GM20431 (cell line): Measurements from ENCODE around the gene SLCO4A1.

Experiments
- in situ Hi-C: fragments of 300-500 bp; cut with MseI, MboI; formaldehyde crosslinking; loops from one replicate; pipeline ENCODE4 v1.15.0; 2020; ENCODE audit warnings: low sequenced_read_pairs; ENCODE audit not compliant: unreplicated experiment

SLCO4A1 gene

GRCh38 chr20:62648318-62648995, 6.2 kb downstream of the SLCO4A1 start:
- in situ Hi-C loops, result no loop called here

DNA sequence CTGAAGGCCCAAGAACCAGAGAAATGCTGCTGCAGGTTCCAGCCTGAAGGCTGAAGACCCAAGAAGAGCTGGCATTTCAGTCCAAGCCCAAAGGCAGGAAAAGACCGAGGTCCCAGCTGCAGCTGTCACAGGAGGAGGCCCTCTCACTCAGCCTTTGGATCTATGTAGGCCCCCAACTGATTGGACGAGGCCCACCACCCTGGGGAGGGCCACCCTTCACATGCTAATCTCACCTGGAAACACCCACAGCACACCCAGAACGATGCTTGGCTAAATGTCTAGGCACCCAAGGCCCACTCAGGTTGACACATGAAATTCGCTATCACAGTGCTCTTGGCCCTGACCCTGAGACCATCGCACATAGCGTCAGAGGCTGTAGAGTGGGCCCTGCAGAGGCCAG, 6.8 kb downstream of the SLCO4A1 start:
- in situ Hi-C loops, result no loop called here

DNA sequence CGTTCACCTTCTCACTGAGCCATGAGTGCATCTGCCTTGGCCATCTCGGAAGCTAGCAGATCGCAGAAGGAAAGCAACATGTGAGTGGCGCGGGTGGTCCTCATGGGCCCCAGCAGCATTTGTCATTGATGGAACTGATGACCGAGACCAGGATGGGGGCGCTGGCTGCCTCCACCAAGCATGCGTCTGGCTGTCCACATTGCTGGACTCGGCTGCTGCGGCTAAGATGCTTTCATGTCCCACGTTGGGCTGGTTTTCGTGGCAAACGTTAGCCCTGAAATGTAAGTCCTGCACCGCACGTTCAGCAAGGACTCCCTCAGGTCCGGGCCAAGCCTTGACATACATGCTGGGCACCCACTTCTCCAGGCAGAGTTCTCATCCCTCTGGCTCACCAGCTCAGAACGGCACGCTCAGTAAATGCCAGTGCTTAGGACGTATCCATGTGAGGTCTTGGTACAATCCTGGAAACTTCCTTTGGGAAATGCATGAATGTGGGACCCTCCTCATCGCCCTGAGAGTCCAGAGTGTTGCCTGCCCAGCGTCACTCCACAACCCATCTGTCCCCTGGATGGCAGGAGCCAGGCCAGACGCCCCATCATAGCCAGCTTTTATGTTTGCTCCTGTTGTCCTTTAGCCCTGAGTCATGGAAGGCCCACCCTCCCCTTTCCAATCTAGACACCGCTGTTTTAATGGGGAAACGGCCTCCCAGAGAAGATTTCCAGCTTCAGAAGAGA, 8.4 kb downstream of the SLCO4A1 start:
- in situ Hi-C loops, result no loop called here

DNA sequence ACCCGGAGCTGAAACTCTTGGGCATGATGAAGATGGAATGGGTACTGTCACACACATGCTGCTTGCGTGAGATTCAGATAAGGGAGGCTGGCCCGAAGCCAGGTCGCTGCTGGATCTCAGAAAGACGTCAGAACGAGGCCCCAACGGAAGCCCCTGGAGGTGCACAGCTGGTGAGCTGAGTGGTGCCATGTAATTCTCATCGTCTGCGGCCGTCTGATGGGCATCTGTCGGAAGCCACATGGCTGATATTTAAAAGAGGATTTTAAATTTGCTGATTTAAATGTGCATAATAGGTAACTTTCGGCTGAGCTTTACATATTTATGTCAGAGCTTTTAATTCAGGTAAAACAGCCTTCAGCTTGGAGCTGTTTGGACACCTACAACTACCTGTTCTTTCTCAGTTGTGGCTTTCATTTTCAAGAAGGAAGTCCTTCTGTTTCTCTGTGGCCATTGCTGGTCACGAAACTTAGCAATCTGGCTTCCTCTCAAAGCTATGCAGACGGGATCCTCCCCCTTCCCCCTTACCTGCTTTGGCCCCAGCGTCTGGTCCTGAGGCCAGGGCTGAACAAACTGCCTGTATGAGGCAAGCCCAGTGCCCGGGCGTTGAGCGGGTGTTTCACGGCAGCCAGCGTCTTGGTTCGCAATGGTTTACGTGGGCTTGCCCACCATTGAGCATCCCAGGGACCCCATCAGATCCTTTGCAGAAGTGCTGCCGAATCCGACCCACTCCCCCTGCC, 9.2 kb downstream of the SLCO4A1 start:
- in situ Hi-C loops, result no loop called here

DNA sequence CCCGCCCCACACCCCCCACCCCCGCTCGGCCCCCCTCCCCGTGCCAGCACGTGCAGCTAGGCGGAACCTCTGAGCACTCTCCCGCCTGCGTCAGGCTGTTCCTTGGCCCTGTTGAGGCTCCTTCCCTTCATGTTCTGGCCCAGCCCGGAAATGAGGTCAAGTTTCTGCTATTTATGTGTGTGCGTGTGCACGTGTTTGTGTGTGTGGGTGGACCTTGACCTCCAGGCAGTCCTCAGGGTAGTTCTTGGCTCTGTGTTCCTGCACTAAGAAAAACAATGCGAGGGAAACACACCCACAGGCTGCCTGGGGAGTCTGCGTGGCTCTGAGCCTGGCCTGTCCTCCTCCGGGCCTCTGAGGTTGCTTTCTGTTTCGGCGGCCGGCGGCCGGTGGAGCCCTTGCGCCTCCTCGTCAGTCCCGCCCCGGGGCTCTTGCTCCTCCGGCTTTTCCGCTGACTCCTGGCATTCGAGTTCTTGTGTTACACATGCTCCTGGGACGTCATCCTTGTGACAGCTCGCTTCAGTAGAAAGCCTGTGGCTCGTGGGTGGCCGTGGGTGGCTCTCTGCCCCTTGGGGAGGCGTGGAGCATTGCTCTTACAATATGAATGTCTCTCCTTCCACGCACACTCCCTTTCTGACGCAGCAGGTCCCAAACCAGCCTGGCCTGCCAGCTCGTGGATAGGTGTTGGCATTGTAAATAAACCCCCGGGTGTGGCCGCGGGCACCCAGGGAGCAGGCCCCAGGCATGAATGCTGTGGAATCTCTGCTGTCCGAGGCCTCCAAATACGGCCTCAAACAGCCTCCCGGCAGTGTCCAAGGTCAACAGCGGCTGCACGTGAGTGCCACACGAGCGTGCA, 10.0 kb downstream of the SLCO4A1 start:
- in situ Hi-C loops, result no loop called here

GRCh38 chr20:62652894-62653305, 10.6 kb downstream of the SLCO4A1 start:
- in situ Hi-C loops, result no loop called here

DNA sequence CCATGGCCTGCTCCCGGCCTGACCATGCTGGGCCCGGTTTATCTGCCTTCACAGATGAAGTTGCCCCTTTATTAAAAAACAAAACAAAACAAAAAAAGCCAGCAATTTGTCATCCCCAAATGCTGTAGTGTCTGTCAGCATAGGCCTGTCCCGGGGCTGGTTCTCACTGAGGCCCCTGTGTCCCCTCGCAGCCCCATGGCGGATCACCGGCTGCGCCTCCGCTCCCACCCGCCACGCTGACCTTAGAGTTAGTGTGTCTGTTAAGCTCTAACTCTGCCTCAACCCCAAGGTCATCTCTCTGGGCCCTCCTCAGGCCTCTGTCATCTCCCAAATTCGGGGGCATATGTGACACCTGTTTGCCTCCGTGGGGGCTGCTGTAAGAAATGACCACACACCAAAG, 11.1 kb downstream of the SLCO4A1 start:
- in situ Hi-C loops, result no loop called here

DNA sequence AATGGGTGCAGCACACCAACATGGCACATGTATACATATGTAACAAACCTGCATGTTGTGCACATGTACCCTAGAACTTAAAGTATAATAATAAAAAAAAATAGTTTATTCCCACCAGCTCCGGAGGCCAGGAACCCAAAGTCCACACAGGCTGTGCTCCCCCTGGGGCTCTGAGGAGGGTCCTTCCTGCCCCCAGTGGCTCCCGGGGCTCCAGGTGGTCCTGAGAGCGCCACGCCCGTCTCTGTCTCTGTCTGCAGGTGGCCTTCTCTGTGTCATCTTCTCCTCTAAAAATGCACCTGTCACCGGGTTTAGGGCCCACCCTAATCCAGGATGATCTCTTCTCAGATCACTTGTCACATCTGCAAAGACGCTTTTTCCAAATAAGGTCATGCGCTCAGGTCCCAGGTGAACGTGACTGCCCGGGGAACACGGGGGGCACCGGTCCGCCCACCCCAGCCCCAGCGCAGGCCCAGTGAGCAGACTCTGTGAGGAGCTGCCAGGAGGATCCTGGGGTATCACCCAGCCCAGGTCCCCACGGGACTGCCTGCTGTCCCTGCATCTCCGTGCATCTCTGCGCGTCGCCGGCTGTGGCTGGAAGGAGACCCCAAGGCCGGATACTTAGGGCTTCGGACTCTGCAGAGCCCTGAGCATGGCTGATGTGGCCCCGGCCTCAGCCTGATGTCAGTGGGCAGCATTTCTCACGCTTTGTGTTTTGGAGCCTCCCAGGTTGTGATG, 11.8 kb downstream of the SLCO4A1 start:
- in situ Hi-C loops, result no loop called here

DNA sequence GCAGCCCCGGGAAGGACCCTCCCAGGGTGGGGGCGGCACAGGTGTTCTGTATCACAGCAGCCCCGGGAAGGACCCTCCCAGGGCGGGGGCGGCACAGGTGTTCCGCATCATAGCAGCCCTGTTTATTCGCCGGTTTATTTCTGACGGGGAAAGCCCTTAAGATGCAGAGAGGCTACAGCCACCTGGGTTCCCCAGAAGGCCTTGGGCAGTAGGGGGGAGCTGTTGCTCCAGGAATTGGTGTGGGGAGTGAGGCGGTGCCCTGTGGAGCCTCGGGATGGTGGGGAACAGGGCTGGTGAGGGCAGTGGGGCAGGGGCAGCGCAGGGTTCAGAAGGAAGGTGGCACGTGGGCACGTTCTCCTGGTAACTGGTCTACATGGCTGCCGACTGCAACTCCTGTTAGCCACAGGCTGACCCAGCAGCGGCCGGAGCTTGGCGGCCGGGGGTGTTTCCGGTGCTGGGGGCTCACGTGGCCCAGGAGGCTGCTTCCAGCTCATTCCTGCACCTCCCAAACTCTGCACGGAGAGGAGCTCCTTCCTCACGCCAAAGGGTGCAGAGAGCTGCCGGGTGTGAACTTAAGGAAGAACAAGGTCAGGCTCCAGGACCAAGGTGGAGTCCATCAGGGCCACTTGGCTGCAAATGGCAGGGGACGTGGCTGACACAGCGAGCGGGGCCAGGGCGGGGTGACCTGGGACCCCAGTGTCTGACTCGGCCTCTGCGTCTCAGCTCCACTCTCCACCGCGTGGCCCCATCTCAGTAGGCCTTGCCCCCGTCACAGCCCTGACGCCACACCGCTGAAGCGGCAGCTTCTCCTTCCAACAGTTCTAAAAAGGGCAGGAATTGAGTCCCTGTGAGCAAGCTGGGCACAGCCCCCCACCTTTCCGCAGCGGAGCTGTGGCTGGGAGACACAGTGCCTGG, 13.2 kb downstream of the SLCO4A1 start:
- in situ Hi-C loops, result no loop called here

DNA sequence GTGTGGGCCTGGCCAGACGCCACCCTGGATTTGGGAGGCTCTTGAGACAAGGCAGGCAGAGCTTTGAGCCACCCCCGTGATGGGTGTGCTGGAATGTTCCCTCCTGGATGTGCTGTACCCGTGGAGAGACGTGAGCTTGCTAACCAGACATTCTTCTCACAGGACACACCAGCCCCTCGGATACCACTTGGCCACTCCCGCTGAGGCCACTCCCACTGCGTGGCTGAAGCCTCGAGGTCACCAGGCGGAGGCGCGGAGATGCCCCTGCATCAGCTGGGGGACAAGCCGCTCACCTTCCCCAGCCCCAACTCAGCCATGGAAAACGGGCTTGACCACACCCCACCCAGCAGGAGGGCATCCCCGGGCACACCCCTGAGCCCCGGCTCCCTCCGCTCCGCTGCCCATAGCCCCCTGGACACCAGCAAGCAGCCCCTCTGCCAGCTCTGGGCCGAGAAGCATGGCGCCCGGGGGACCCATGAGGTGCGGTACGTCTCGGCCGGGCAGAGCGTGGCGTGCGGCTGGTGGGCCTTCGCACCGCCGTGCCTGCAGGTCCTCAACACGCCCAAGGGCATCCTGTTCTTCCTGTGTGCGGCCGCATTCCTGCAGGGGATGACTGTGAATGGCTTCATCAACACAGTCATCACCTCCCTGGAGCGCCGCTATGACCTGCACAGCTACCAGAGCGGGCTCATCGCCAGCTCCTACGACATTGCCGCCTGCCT, 14.1 kb downstream of the SLCO4A1 start:
- in situ Hi-C loops, result no loop called here

DNA sequence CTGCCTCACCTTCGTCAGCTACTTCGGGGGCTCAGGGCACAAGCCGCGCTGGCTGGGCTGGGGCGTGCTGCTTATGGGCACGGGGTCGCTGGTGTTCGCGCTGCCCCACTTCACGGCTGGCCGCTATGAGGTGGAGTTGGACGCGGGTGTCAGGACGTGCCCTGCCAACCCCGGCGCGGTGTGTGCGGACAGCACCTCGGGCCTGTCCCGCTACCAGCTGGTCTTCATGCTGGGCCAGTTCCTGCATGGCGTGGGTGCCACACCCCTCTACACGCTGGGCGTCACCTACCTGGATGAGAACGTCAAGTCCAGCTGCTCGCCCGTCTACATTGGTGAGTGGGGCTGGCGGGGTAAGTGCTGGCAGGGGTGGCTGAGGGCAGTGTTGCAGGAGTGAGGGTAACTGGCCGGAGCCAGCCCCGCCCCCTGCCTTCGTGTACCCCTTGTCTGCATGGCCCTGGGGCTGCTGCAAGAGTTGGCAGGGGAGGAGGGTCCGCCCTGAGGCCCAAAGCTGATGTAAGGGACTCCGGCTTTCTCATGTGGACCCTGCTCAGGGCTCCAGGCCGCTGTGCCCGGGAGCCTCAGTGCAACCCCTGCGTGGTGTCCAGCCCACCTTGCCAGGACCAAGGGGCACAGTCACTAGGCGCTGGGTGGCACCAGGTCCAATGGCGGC, 14.8 kb downstream of the SLCO4A1 start:
- in situ Hi-C loops, result no loop called here

DNA sequence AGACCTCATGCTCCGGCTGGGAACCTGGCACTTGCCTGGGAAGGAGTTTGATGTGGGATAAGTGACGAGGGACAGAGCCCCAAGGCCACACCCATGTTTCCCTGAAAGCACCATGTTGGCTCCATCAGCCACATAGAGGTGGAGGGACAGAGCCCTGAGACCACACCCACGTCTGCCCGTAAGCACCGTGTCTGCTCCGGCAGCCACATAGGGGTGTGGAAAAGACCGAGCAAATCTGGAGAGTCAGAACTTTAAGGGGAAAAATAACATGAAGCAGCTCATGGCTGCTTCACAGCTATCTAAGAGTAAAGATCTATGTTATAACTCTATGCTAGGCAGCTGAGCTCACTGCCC, 15.3 kb downstream of the SLCO4A1 start:
- in situ Hi-C loops, result no loop called here

- in situ Hi-C loops, result no loop called here
These were observed 15.7 kb downstream of the SLCO4A1 start for GRCh38 chr20:62657956-62658355.

DNA sequence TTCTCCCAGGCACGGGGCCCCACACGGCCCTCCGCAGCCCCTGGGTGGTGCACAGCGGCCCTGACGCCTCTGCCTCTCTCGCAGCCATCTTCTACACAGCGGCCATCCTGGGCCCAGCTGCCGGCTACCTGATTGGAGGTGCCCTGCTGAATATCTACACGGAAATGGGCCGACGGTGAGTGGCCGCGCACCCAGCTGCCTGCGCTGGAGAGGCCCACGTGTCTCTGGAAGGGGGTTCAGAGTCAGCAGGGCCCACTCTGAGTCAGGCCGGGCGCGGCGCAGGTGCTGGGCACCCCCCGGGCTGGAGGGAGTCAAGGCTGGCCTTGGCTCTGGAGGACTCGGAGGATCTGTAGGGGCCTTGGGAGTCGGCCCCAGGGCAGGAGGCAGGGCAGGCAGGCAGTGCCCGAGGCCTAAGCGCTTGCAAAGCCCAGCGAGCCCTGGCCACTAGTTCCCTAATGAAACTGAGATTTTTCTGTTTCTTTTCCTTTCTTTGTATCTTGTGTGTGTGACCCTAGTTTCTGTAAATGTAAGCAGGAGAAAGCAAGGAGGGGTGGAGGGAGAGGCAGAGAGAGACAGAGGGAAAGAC, 16.4 kb downstream of the SLCO4A1 start:
- in situ Hi-C loops, result no loop called here

- in situ Hi-C loops, result no loop called here
These were observed 17.4 kb downstream of the SLCO4A1 start for GRCh38 chr20:62659488-62660239.

DNA sequence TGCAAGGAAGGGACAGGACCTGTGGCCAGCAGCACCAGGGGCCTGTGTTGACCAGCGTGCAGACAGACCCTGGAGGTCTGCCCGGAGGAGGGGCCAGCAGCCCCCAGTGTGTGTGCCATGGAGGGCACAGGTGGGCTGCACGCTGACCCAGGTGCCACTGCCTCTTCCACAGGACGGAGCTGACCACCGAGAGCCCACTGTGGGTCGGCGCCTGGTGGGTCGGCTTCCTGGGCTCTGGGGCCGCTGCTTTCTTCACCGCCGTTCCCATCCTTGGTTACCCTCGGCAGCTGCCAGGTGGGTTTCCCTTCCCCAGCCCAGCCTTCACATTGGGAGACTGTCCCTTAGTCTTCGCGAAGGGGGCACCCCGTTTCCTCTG, 17.9 kb downstream of the SLCO4A1 start:
- in situ Hi-C loops, result no loop called here

- in situ Hi-C loops, result no loop called here
These were observed 18.5 kb downstream of the SLCO4A1 start for GRCh38 chr20:62660768-62661167.
